HCT116 (cell line): ENCODE measurements around the gene FKBP9. TPM values are rescaled to one million over a fixed set of nuclear protein-coding genes. Genes with fewer than 3 reads are reported as not detected.
A peak's percentile ranks its signal among the peaks of the same experiment; 100 is the strongest.
"Not testable (repeated sequence)": the region's sequence is repeated elsewhere in the genome, so short reads cannot be mapped to it uniquely, and the experiment has no call there.

Experiments used
- ATAC-seq: fragments of 200-7000 bp; cut with Tn5 transposase; 2 replicates; pipeline ENCODE4 v1.9.1; 2020; ENCODE audit warnings: mild to moderate bottlenecking, moderate library complexity
- BruUV-seq: library from RNA; stranded (reverse); fragments of 400-500 nt; replicated peaks from 2 replicates; lab custom pipeline; 2021; lab: Mats Ljungman, UMichigan
- CTCF ChIA-PET: fragments of 300-600 bp; sonication (Branson Sonifier 250); formaldehyde crosslinking; loops from one replicate; lab custom pipeline; 2021; ENCODE audit warnings: antibody characterized with exemption; lab: Charles Lee
- POLR2A ChIA-PET: fragments of 300-600, 350-600 bp; sonication (Branson Sonifier 250); formaldehyde crosslinking; loops from one replicate; lab custom pipeline; 2021; ENCODE audit warnings: antibody characterized with exemption; lab: Charles Lee
- RAD21 ChIA-PET, 2 experiments: fragments of 300-600 bp; sonication (Branson Sonifier 250); formaldehyde crosslinking; loops; one replicate each; lab custom pipeline; 2023; ENCODE audit warnings: low total read pairs in 2 of 2; ENCODE audit not compliant: uncharacterized antibody in 2 of 2, unreplicated experiment in 2 of 2, low non-redundant PET in 1 of 2; lab: Charles Lee
- DNase-seq: peaks from one replicate; pipeline ENCODE4 v3.0.0-alpha.2; 2010; ENCODE audit warnings: low read depth, low spot score
- H2AFZ ChIP-seq: fragments of 200-600 bp; shearing (Covaris generic), sonication (generic); 2 replicates; pipeline ENCODE4 v1.6.1; 2017; ENCODE audit warnings: low read depth, mixed run types, mixed read lengths, antibody characterized with exemption, low read length; ENCODE audit not compliant: poor library complexity, severe bottlenecking
- H3K27ac ChIP-seq: 2 replicates; pipeline ENCODE4 v1.5.1; 2012; ENCODE audit warnings: low read depth, low read length
- H3K27me3 ChIP-seq: fragments of 200-600 bp; sonication (generic); 2 replicates; pipeline ENCODE4 v1.6.1; 2016; ENCODE audit warnings: mixed run types, low read length, mixed read lengths; ENCODE audit not compliant: insufficient read depth
- H3K36me3 ChIP-seq, 2 experiments: fragments of 200-500 bp in 1 of 2; fragments of 200-600 bp in 1 of 2; sonication (Bioruptor generic) in 1 of 2; sonication (generic) in 1 of 2; 2 replicates each; pipeline versions ENCODE4 v1.5.1 to v1.6.1; 2014 to 2016; ENCODE audit warnings: low read length in 2 of 2, inconsistent platforms in 1 of 2, mixed read lengths in 1 of 2, mixed run types in 1 of 2; ENCODE audit not compliant: insufficient read depth in 2 of 2, control insufficient read depth in 1 of 2
- H3K4me1 ChIP-seq, 2 experiments: fragments of 200-600 bp in 1 of 2; sonication (generic) in 1 of 2; 2 replicates each; pipeline versions ENCODE4 v1.5.1 to v1.6.1; 2012 to 2017; ENCODE audit warnings: low read length in 2 of 2, inconsistent platforms in 1 of 2, mild to moderate bottlenecking in 1 of 2, mixed read lengths in 1 of 2, mixed run types in 1 of 2, moderate library complexity in 1 of 2; ENCODE audit not compliant: insufficient read depth in 2 of 2, control insufficient read depth in 1 of 2
- H3K4me2 ChIP-seq: fragments of 200-600 bp; sonication (generic); 2 replicates; pipeline ENCODE4 v1.6.1; 2017; ENCODE audit warnings: mixed run types, low read length, mixed read lengths
- H3K4me3 ChIP-seq, 2 experiments: fragments of 200-600 bp in 1 of 2; sonication (generic) in 1 of 2; replicated peaks in 1 of 2; 2 replicates each; pipeline ENCODE4 v1.5.1; 2011 to 2016; ENCODE audit warnings: low read length in 2 of 2, control low read depth in 1 of 2, low read depth in 1 of 2, mild to moderate bottlenecking in 1 of 2, mixed read lengths in 1 of 2, mixed run types in 1 of 2
- H3K79me2 ChIP-seq: fragments of 200-600 bp; sonication (generic); 2 replicates; pipeline ENCODE4 v1.6.1; 2017; ENCODE audit warnings: mild to moderate bottlenecking, mixed run types, low read length, moderate library complexity, mixed read lengths; ENCODE audit not compliant: insufficient read depth
- H3K9ac ChIP-seq: fragments of 200-600 bp; sonication (generic); 2 replicates; pipeline ENCODE4 v1.6.1; 2016; ENCODE audit warnings: low read length, mixed read lengths
- H3K9me2 ChIP-seq: fragments of 200-600 bp; sonication (generic), shearing (Covaris generic); 2 replicates; pipeline ENCODE4 v1.6.1; 2017; ENCODE audit warnings: mixed run types, mild to moderate bottlenecking, moderate library complexity; ENCODE audit not compliant: insufficient read depth
- H3K9me3 ChIP-seq, 2 experiments: fragments of 200-500 bp in 1 of 2; fragments of 200-600 bp in 1 of 2; sonication (Bioruptor generic) in 1 of 2; sonication (generic) in 1 of 2; 2 replicates each; pipeline ENCODE4 v1.6.1; 2014 to 2017; ENCODE audit warnings: low read length in 2 of 2, mixed read lengths in 2 of 2, inconsistent platforms in 1 of 2, low read depth in 1 of 2, mild to moderate bottlenecking in 1 of 2, mixed run types in 1 of 2, moderate library complexity in 1 of 2; ENCODE audit not compliant: control insufficient read depth in 1 of 2, insufficient read depth in 1 of 2
- H4K20me1 ChIP-seq: fragments of 200-600 bp; sonication (generic), shearing (Covaris generic); 2 replicates; pipeline ENCODE4 v1.6.1; 2017; ENCODE audit warnings: mixed run types, mild to moderate bottlenecking, moderate library complexity; ENCODE audit not compliant: insufficient read depth
- CTCF ChIP-seq, 3 experiments: fragments of 200-600 bp in 1 of 3; sonication (generic) in 1 of 3; IDR thresholded peaks in 2 of 3; conservative IDR thresholded peaks in 1 of 3; 2 replicates each; pipeline ENCODE4 v1.5.1; 2012 to 2017; ENCODE audit warnings: low read depth in 2 of 3, low read length in 2 of 3, antibody characterized with exemption in 1 of 3, borderline replicate concordance in 1 of 3, control low read depth in 1 of 3, mild to moderate bottlenecking in 1 of 3, mixed read lengths in 1 of 3, mixed run types in 1 of 3, moderate library complexity in 1 of 3; ENCODE audit not compliant: insufficient read depth in 1 of 3
- RAD21 ChIP-seq: IDR thresholded peaks from 2 replicates; pipeline ENCODE4 v1.6.1; 2012; ENCODE audit warnings: low read depth, mild to moderate bottlenecking
- intact Hi-C: fragments of 100-400 bp; cut with micrococcal nuclease; formaldehyde crosslinking; loops from 2 replicates; pipeline ENCODE4 v1.10.0; 2022
- total RNA-seq: library from RNA; stranded (reverse); gene quantifications from one replicate; pipeline ENCODE4 v1.2.1, GENCODE V29; 2021; ENCODE audit not compliant: unreplicated experiment

Gene FKBP9
- total RNA-seq, 1 experiment from 2014 or later: 85.6 TPM

- H3K27ac ChIP-seq, BruUV-seq, H3K9me3 ChIP-seq, H3K4me3 ChIP-seq, H3K36me3 ChIP-seq, H3K79me2 ChIP-seq, H3K9me2 ChIP-seq, H3K27me3 ChIP-seq, H3K9ac ChIP-seq, intact Hi-C loops, DNase-seq, H4K20me1 ChIP-seq, H2AFZ ChIP-seq, POLR2A ChIA-PET, RAD21 ChIA-PET, H3K4me1 ChIP-seq, CTCF ChIA-PET: not testable (repeated sequence)
- TF ChIP-seq CTCF (IDR thresholded peaks at IDR 0.05 in 2 of 3, conservative IDR thresholded peaks at IDR 0.05 in 1 of 3; ENCODE audit: borderline replicate concordance in 1 of 3, insufficient read depth in 1 of 3, low read depth in 2 of 3, low read length in 2 of 3) (peak; percentile 1 to 45 (median 36); a peak in 4 of 6 replicates), RAD21 (0 out of 2 replicates have a peak, but pooled peaks have one; percentile 11)
- peak overlapping the region; percentile 27; the same call in 1 of the 2 replicates for H3K4me2 ChIP-seq
- ATAC-seq: peak; percentile 97
These were observed 7.4 kb downstream of the FKBP9 start for GRCh38 chr7:32964461-32965159.

- H3K4me1 ChIP-seq, BruUV-seq, H3K79me2 ChIP-seq, CTCF ChIA-PET, H3K4me3 ChIP-seq, H3K36me3 ChIP-seq, H3K9me3 ChIP-seq, intact Hi-C loops, H3K4me2 ChIP-seq, H3K9ac ChIP-seq, H4K20me1 ChIP-seq, DNase-seq, H3K27ac ChIP-seq, H3K27me3 ChIP-seq, H2AFZ ChIP-seq, RAD21 ChIA-PET, H3K9me2 ChIP-seq, POLR2A ChIA-PET, ATAC-seq: not testable (repeated sequence)
These were observed 9.4 kb downstream of the FKBP9 start for GRCh38 chr7:32966489-32967267.

- RAD21 ChIA-PET, intact Hi-C loops, H3K4me2 ChIP-seq, H4K20me1 ChIP-seq, H3K79me2 ChIP-seq, POLR2A ChIA-PET, ATAC-seq, H3K4me3 ChIP-seq, H2AFZ ChIP-seq, H3K9me2 ChIP-seq, CTCF ChIA-PET, H3K9ac ChIP-seq, H3K27ac ChIP-seq, BruUV-seq, H3K9me3 ChIP-seq, DNase-seq, H3K27me3 ChIP-seq, H3K36me3 ChIP-seq: not testable (repeated sequence)
- peaks cover 10 to 15% of the 10 kb centered on the region in 2 experiments; a peak in 2 of 4 replicates for H3K4me1 ChIP-seq
These were observed 10.0 kb downstream of the FKBP9 start for GRCh38 chr7:32967268-32967582.
